Transverse colon (tissue), 4 donors: ENCODE results near the gene SPTBN1. TPM values are rescaled to one million over a fixed set of nuclear protein-coding genes. Genes with fewer than 3 reads are reported as not detected.

Experiments used
- DNase-seq: peaks from one replicate; pipeline ENCODE4 v3.0.0-alpha.2; 2019
- H3K27ac ChIP-seq, 4 donors: fragments of 200-600 bp; sonication (generic); 2 replicates each; pipeline ENCODE4 v1.5.1; 2016 to 2018; ENCODE audit warnings: inconsistent platforms in 4 of 4
- H3K27me3 ChIP-seq: fragments of 200-600 bp; sonication (generic); 2 replicates; pipeline ENCODE4 v1.5.1; 2017; ENCODE audit warnings: inconsistent platforms
- H3K36me3 ChIP-seq, 4 donors: fragments of 200-600 bp; sonication (generic); 2 replicates each; pipeline ENCODE4 v1.5.1; 2017 to 2019; ENCODE audit warnings: inconsistent platforms in 4 of 4
- H3K4me1 ChIP-seq, 4 donors: fragments of 200-600 bp; sonication (generic); 2 replicates each; pipeline ENCODE4 v1.5.1; 2017 to 2020; ENCODE audit warnings: inconsistent platforms in 4 of 4
- H3K4me3 ChIP-seq, 4 donors: fragments of 200-600 bp; sonication (generic); 1 replicate in 1 of 4; 2 replicates in 3 of 4; pipeline versions ENCODE4 v1.5.1 to v1.6.1; 2017 to 2019; ENCODE audit warnings: inconsistent platforms in 4 of 4
- H3K9me3 ChIP-seq, 2 donors: fragments of 200-600 bp; sonication (generic); 2 replicates each; pipeline ENCODE4 v1.5.1; 2017 to 2019; ENCODE audit warnings: inconsistent platforms in 2 of 2
- CTCF ChIP-seq, 5 experiments: fragments of 200-600 bp in 3 of 5; fragments of 450-650 bp in 2 of 5; sonication (generic) in 3 of 5; IDR thresholded peaks; 1 replicate in 2 of 5; 2 replicates in 3 of 5; pipeline ENCODE4 v1.5.1; 2016 to 2017; ENCODE audit warnings: antibody characterized with exemption in 5 of 5, inconsistent platforms in 3 of 5, mild to moderate bottlenecking in 2 of 5, moderate library complexity in 1 of 5
- EP300 ChIP-seq: sonication (generic); formaldehyde crosslinking; IDR thresholded peaks from one replicate; pipeline ENCODE4 v1.6.1; 2017; ENCODE audit warnings: antibody characterized with exemption, low read depth
- POLR2A ChIP-seq: fragments of 450-650 bp; IDR thresholded peaks from one replicate; pipeline ENCODE4 v1.6.1; 2016; ENCODE audit warnings: antibody characterized with exemption, mild to moderate bottlenecking, moderate library complexity
- POLR2AphosphoS5 ChIP-seq, 3 donors: sonication (generic); formaldehyde crosslinking; IDR thresholded peaks; one replicate each; pipeline ENCODE4 v1.6.1; 2016; ENCODE audit warnings: antibody characterized with exemption in 3 of 3
- WGBS, 2 donors: methylation state at CpG; one replicate each; pipeline ENCODE4 v1.1.5; 2018; ENCODE audit warnings: low coverage in 1 of 2; 5-methylcytosine and 5-hydroxymethylcytosine counted together
- in situ Hi-C, 4 donors: fragments of 200-750 bp; cut with MboI; loops; one replicate each; pipeline versions ENCODE4 v1.15.0 to v1.15.1; 2017; ENCODE audit warnings: low sequenced_read_pairs in 3 of 4, low pct_ligation_motif_present in 1 of 4, low pct_unique_long_range_greater_than_20kb in 1 of 4
- intact Hi-C: fragments of 100-400 bp; cut with DNase I; formaldehyde crosslinking; loops from one replicate; pipeline ENCODE4 v1.15.1; 2023; ENCODE audit warnings: low total_unique reads
- total RNA-seq, 4 donors: library from RNA; depleted of rRNA; stranded (reverse); fragments of >200 nt; gene quantifications; one replicate each; pipeline ENCODE4 v1.1.0, GENCODE V29; 2016

The SPTBN1 gene
- total RNA-seq, 4 donors from 2014 or later = 269 to 301 (median 285) TPM

- H3K27me3 ChIP-seq = no peaks in the 10 kb centered on the region
- DNase-seq = no peak
- no peaks in the 10 kb centered on the region for H3K36me3 ChIP-seq
- no peak overlapping the region for H3K4me3 ChIP-seq
- no peaks in the 10 kb centered on the region for H3K9me3 ChIP-seq
- intact Hi-C loops (loop anchor here (10.0 kb wide), 1 partner anchor 175 kb away; no protein-coding TSS in a partner anchor), in situ Hi-C loops (loop anchor here (10.0 to 25.0 kb wide), 4 partner anchors 175 to 587 kb away; partner anchors contain the start of gene ACYP2 (in 2 of the 4))
- no peak overlapping the region for H3K27ac ChIP-seq
- TF ChIP-seq CTCF (IDR thresholded peaks at IDR 0.05) = no peak
- no peak for TF ChIP-seq POLR2A
- TF ChIP-seq EP300 = no peak
- no peak for TF ChIP-seq POLR2AphosphoS5 (IDR thresholded peaks at IDR 0.05)
- H3K4me1 ChIP-seq = no peaks in the 10 kb centered on the region
- 73% methylated on average over 2 of the region's 2 CpGs; no CpG with 5 or more reads in 1 of the 2 donors for WGBS, 2 donors
Measured at GRCh38 chr2:54699665-54700064, 243.5 kb downstream of the SPTBN1 start.

GRCh38 chr2:54701029-54701428 is 244.9 kb downstream of the SPTBN1 start:
- in situ Hi-C loops = loop anchor here (10.0 to 25.0 kb wide), 4 partner anchors 176 to 589 kb away; partner anchors contain the start of gene ACYP2 (in 2 of the 4)
- Histone ChIP-seq H3K36me3 (no peaks in the 10 kb centered on the region), H3K9me3 (no peaks in the 10 kb centered on the region), H3K4me3 (no peak overlapping the region), H3K27ac (no peak overlapping the region), H3K27me3 (no peaks in the 10 kb centered on the region), H3K4me1 (no peaks in the 10 kb centered on the region)
- no peak for DNase-seq
- WGBS, 2 donors = 83 to 92% methylated on average over 2 of the region's 2 CpGs
- no peak for TF ChIP-seq CTCF (IDR thresholded peaks at IDR 0.05)
- TF ChIP-seq POLR2AphosphoS5 (IDR thresholded peaks at IDR 0.05) = no peak
- no peak for TF ChIP-seq EP300
- TF ChIP-seq POLR2A = no peak
- intact Hi-C loops = loop anchor here (10.0 kb wide), 1 partner anchor 176 kb away; no protein-coding TSS in a partner anchor

- peaks cover 4% of the 10 kb centered on the region for H3K27me3 ChIP-seq
- in situ Hi-C loops (loop anchor here (10.0 to 25.0 kb wide), 4 partner anchors 179 to 592 kb away; partner anchors contain the start of gene ACYP2 (in 2 of the 4)), intact Hi-C loops (loop anchor here (10.0 kb wide), 1 partner anchor 179 kb away; no protein-coding TSS in a partner anchor)
- H3K4me1 ChIP-seq = peaks cover 2 to 14% (median 8%) of the 10 kb centered on the region in 4 donors
- H3K4me3 ChIP-seq = no peak overlapping the region
- no peak for DNase-seq
- H3K9me3 ChIP-seq = no peaks in the 10 kb centered on the region
- no peak for TF ChIP-seq POLR2A
- no peak for TF ChIP-seq EP300
- no peak for TF ChIP-seq CTCF (IDR thresholded peaks at IDR 0.05)
- TF ChIP-seq POLR2AphosphoS5 (IDR thresholded peaks at IDR 0.05) = no peak
- H3K27ac ChIP-seq = no peak overlapping the region
- WGBS, 2 donors = 95% methylated on average over 1 of the region's 1 CpG; no CpG with 5 or more reads in 1 of the 2 donors
- no peaks in the 10 kb centered on the region for H3K36me3 ChIP-seq
Measured at GRCh38 chr2:54704238-54704637, 248.1 kb downstream of the SPTBN1 start.

GRCh38 chr2:54704688-54705605 is 248.8 kb downstream of the SPTBN1 start:
- TF ChIP-seq CTCF (IDR thresholded peaks at IDR 0.05) = peak; percentile 52 to 64 (median 60)
- no peak for TF ChIP-seq POLR2A
- Histone ChIP-seq H3K27ac (no peak overlapping the region), H3K4me1 (peaks cover 3 to 20% (median 10%) of the 10 kb centered on the region in 4 donors), H3K9me3 (no peaks in the 10 kb centered on the region), H3K27me3 (peaks cover 4% of the 10 kb centered on the region), H3K4me3 (no peak overlapping the region), H3K36me3 (no peaks in the 10 kb centered on the region)
- no peak for DNase-seq
- 0 to 3% methylated on average over 3 of the region's 3 CpGs for WGBS, 2 donors
- intact Hi-C loops = loop anchor here (10.0 kb wide), 1 partner anchor 180 kb away; no protein-coding TSS in a partner anchor
- in situ Hi-C loops = loop anchor here (10.0 to 25.0 kb wide), 4 partner anchors 180 to 593 kb away; partner anchors contain the start of gene ACYP2 (in 2 of the 4)
